A549 (cell line): ENCODE results near the gene STBD1. TPM values are rescaled to one million over a fixed set of nuclear protein-coding genes. Genes with fewer than 3 reads are reported as not detected.
A peak's percentile ranks its signal among the peaks of the same experiment; 100 is the strongest.

Source experiments
- ATAC-seq, 2 experiments: fragments of 200-7000 bp in 1 of 2; fragments of >200 bp in 1 of 2; cut with Nextera tagmentation in 1 of 2; cut with Tn5 transposase in 1 of 2; 3 replicates each; pipeline versions ENCODE4 v1.8.0 to v1.9.1; 2018 to 2020; ENCODE audit warnings: mild to moderate bottlenecking in 1 of 2, moderate library complexity in 1 of 2
- CTCF ChIA-PET: fragments of 300-600 bp; sonication (Branson Sonifier 250); formaldehyde crosslinking; extraction: SDS; loops from one replicate; lab custom pipeline; 2021; ENCODE audit warnings: antibody characterized with exemption, inconsistent platforms; lab: Yijun Ruan, JAX
- POLR2A ChIA-PET: fragments of 350-600 bp; formaldehyde crosslinking; extraction: SDS; loops from one replicate; lab custom pipeline; 2021; ENCODE audit warnings: antibody characterized with exemption, inconsistent platforms; lab: Yijun Ruan, JAX
- DNase-seq, 2 experiments: peaks; one replicate each; pipeline versions ENCODE4 v3.0.0 to v3.0.0-alpha.2; 2011 to 2016; ENCODE audit warnings: low read depth in 1 of 2, low spot score in 1 of 2
- FAIRE-seq: peaks from 2 replicates; lab custom pipeline; 2011; peaks lifted over from hg19 to GRCh38; lab: Jason Lieb, UNC
- H3K27ac ChIP-seq, 2 experiments: fragments of >200 bp; sonication (Bioruptor Twin); formaldehyde crosslinking; 3 replicates each; pipeline ENCODE4 v1.5.1; 2016 to 2017
- H3K4me1 ChIP-seq: fragments of >200 bp; sonication (Bioruptor Twin); formaldehyde crosslinking; 3 replicates; pipeline ENCODE4 v1.6.1; 2016
- H3K4me2 ChIP-seq: fragments of >200 bp; sonication (Bioruptor Twin); formaldehyde crosslinking; 3 replicates; pipeline ENCODE4 v1.6.1; 2016
- H3K4me3 ChIP-seq: fragments of >200 bp; sonication (Bioruptor Twin); formaldehyde crosslinking; 3 replicates; pipeline ENCODE4 v1.5.1; 2016
- H3K9me3 ChIP-seq: fragments of >200 bp; sonication (Bioruptor Twin); formaldehyde crosslinking; 3 replicates; pipeline ENCODE4 v1.6.1; 2016
- CEBPB ChIP-seq, 2 experiments: fragments of >200 bp in 1 of 2; sonication (Bioruptor Twin) in 1 of 2; formaldehyde crosslinking in 1 of 2; IDR thresholded peaks; 2 replicates each; pipeline ENCODE4 v1.6.1; 2012 to 2016
- ELK1 ChIP-seq: fragments of 150-350 bp; IDR thresholded peaks from 2 replicates; pipeline ENCODE4 v1.6.1; 2014; ENCODE audit warnings: low read depth, mild to moderate bottlenecking, low read length
- EP300 ChIP-seq, 2 experiments: fragments of >200 bp; sonication (Bioruptor Twin); formaldehyde crosslinking; IDR thresholded peaks; 2 replicates in 1 of 2; 3 replicates in 1 of 2; pipeline ENCODE4 v1.6.1; 2016 to 2017
- ESRRA ChIP-seq: fragments of 150-350 bp; IDR thresholded peaks from 2 replicates; pipeline ENCODE4 v1.6.1; 2014; ENCODE audit warnings: mild to moderate bottlenecking, low read length, borderline replicate concordance
- HDAC2 ChIP-seq: fragments of 200-600 bp; sonication (generic); IDR thresholded peaks from 2 replicates; pipeline ENCODE4 v1.6.1; 2016
- HOXB5 ChIP-seq: fragments of 250-450 bp; sonication (Bioruptor Pico); IDR thresholded peaks from 2 replicates; pipeline ENCODE4 v1.5.0; 2020; ENCODE audit warnings: mild to moderate bottlenecking, moderate library complexity
- MAFK ChIP-seq: fragments of 450-650 bp; IDR thresholded peaks from 2 replicates; pipeline ENCODE4 v1.6.1; 2014; ENCODE audit not compliant: partially characterized antibody
- MYC ChIP-seq: IDR thresholded peaks from 2 replicates; pipeline ENCODE4 v1.6.1; 2012; ENCODE audit warnings: mild to moderate bottlenecking, inconsistent platforms, low read length, improper control_type of control experiment, borderline replicate concordance
- POLR2AphosphoS2 ChIP-seq: conservative IDR thresholded peaks from 2 replicates; pipeline ENCODE4 v1.6.1; 2012; ENCODE audit warnings: low read length, improper control_type of control experiment, inconsistent platforms
- RAD21 ChIP-seq, 2 experiments: fragments of >200 bp in 1 of 2; sonication (Bioruptor Twin) in 1 of 2; formaldehyde crosslinking in 1 of 2; IDR thresholded peaks in 1 of 2; conservative IDR thresholded peaks in 1 of 2; 2 replicates in 1 of 2; 3 replicates in 1 of 2; pipeline ENCODE4 v1.6.1; 2012 to 2018; ENCODE audit warnings: inconsistent platforms in 1 of 2
- RARB ChIP-seq: fragments of 250-450 bp; sonication (Bioruptor Pico); IDR thresholded peaks from 2 replicates; pipeline ENCODE4 v1.8.0; 2021; ENCODE audit warnings: mild to moderate bottlenecking, moderate library complexity
- RCOR1 ChIP-seq: fragments of 150-350 bp; IDR thresholded peaks from 2 replicates; pipeline ENCODE4 v1.6.1; 2014; ENCODE audit warnings: antibody characterized with exemption, low read length, low read depth
- SREBF2 ChIP-seq: fragments of 450-650 bp; IDR thresholded peaks from 2 replicates; pipeline ENCODE4 v1.6.1; 2014; ENCODE audit warnings: mild to moderate bottlenecking, moderate library complexity
- ZC3H11A ChIP-seq: fragments of 450-650 bp; IDR thresholded peaks from 2 replicates; pipeline ENCODE4 v1.6.1; 2014; ENCODE audit warnings: antibody characterized with exemption, mild to moderate bottlenecking
- ZFP36 ChIP-seq: fragments of 450-650 bp; IDR thresholded peaks from 2 replicates; pipeline ENCODE4 v1.6.1; 2014; ENCODE audit warnings: borderline replicate concordance; ENCODE audit not compliant: partially characterized antibody
- ZSCAN20 ChIP-seq: fragments of 250-450 bp; sonication (Bioruptor Pico); IDR thresholded peaks from 2 replicates; pipeline ENCODE4 v1.8.0; 2022; ENCODE audit warnings: mild to moderate bottlenecking, moderate library complexity
- WGBS: methylation state at CpG from one replicate; pipeline ENCODE4 v1.1.6; 2017; ENCODE audit errors: missing lambda C conversion rate; 5-methylcytosine and 5-hydroxymethylcytosine counted together
- polyA plus RNA-seq, 4 experiments: library from polyadenylated mRNA; depleted of rRNA in 3 of 4; stranded (reverse); fragments of >200 nt; fragmentation: RNase III in 1 of 4; extraction: RNeasy Plus Mini Kit Qiagen cat#74134 plus additional on column Dnase treatment in 1 of 4; gene quantifications; 2 replicates in 3 of 4; 3 replicates in 1 of 4; pipeline ENCODE4 v1.2.3, GENCODE V29; 2011 to 2017
- TF ChIP-seq, protein P1 (sequence below): fragments of 250-450 bp; sonication (Bioruptor Pico); IDR thresholded peaks from 2 replicates; pipeline ENCODE4 v1.5.0; 2020; ENCODE audit warnings: low read depth, mild to moderate bottlenecking, moderate library complexity
- TF ChIP-seq, protein P2 (sequence below): fragments of 250-450 bp; sonication (Bioruptor Pico); IDR thresholded peaks from 2 replicates; pipeline ENCODE4 v1.5.0; 2021; ENCODE audit warnings: mild to moderate bottlenecking, moderate library complexity, borderline replicate concordance

STBD1 gene
- polyA plus RNA-seq, 2 of the 4 experiments (the other 2 are of a cell fraction) = 1.3 to 6.4 TPM

DNA sequence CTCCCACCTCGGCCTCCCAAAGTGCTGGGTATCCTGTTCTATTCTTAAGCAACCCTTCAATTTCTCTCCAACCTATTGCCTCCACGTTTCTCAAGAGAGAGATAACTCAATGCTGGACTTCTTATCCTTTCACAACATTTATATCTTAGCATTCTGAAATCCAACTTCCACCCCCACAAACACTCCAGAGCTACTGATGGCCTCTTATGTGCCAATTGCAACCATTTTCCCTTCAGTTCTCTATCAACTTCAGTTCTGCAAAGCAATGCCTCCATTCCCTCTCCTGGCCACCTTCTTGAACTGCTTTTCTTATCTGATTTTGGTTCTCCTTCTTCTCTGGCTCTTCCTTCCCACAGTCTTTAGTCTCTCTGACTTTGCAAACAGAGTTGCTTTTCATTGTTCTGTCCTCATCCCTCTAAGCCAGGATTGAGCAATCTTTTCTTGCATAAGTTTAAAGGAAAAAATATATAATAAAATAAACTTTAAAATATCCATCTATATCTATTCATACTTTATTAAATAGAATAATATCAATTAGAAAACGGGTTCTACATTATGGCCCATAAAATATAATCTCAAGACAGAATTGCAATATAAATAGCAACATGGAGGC lies 3.6 kb upstream of the STBD1 start:
- no peak for FAIRE-seq

DNA sequence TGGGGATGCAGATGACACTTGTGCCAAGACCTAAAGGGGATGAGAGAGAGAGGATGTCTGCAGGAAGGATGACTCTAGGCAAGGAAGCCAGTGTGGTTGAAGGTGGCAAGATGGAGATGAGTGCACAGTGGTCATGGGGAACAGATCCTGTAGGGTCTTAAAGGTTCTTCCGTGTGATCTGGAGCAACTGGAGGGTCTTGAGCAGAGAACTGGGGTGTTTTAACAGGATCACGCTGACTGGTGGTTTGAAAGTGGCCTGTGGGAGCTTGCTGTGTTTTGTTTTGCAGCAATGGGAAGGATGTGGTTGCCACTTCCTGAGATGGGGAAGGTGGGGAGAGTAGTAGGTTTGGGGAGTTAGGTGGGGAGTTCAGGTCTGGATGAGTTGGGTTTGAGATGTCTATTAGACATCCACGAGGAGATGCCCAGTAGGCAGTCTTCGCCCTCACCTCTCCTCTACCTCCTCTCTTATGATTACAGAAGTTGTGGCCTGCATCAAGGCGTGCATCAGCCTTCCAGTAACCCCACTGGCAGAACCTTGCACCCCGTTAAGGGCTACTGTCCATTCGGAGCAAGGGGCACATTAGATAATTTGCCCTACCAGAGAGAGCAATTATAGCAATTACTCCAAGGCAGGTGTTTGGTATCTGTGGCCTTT lies 1.4 kb upstream of the STBD1 start:
- TF ChIP-seq SREBF2 = no peak
- Histone ChIP-seq H3K9me3 (no peaks in the 10 kb centered on the region), H3K4me3 (peak overlapping the region; percentile 93), H3K4me2 (peak overlapping the region; percentile 86), H3K4me1 (peaks cover 35% of the 10 kb centered on the region), H3K27ac (peak overlapping the region; percentile 97 to 99; a peak in 5 of 6 replicates)
- ATAC-seq = no peak
- ChIA-PET CTCF (interaction anchor here (1.1 to 4.6 kb wide), 2 partner anchors 71 to 125 kb away, joined by 3 to 34 read pairs; no protein-coding TSS in a partner anchor), POLR2A (no interaction called here)
- WGBS = 89% methylated on average over 7 of the region's 7 CpGs
- FAIRE-seq = no peak
- DNase-seq = no peak

More for the DNA sequence above, 3.6 kb upstream of the STBD1 start:
- Histone ChIP-seq H3K9me3 (peaks cover 10% of the 10 kb centered on the region; the same call in 2 of the 3 replicates), H3K4me3 (no peak overlapping the region), H3K4me1 (peaks cover 35% of the 10 kb centered on the region)
- CTCF ChIA-PET = no interaction called here
- POLR2A ChIA-PET = interaction anchor here (0.7 kb wide), 1 partner anchor 118 kb away, joined by 3 read pairs; the partner anchor contains the start of gene CCDC158
- TF ChIP-seq EP300 (IDR thresholded peaks at IDR 0.05) = no peak
- no peak for TF ChIP-seq ZSCAN20 (CRISPR knock-in tag)
- no peak for TF ChIP-seq CEBPB (IDR thresholded peaks at IDR 0.05)
- TF ChIP-seq ZC3H11A = no peak
- no peak for TF ChIP-seq HDAC2
- no peak for TF ChIP-seq ESRRA
- no peak for TF ChIP-seq ZFP36
- TF ChIP-seq RAD21 (conservative IDR thresholded peaks at IDR 0.05 in 1 of 2, IDR thresholded peaks at IDR 0.05 in 1 of 2) = no peak
- TF ChIP-seq RCOR1 = no peak
- TF ChIP-seq, protein P1, sequence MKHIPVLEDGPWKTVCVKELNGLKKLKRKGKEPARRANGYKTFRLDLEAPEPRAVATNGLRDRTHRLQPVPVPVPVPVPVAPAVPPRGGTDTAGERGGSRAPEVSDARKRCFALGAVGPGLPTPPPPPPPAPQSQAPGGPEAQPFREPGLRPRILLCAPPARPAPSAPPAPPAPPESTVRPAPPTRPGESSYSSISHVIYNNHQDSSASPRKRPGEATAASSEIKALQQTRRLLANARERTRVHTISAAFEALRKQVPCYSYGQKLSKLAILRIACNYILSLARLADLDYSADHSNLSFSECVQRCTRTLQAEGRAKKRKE (CRISPR knock-in tag) = no peak
- TF ChIP-seq, protein P2, sequence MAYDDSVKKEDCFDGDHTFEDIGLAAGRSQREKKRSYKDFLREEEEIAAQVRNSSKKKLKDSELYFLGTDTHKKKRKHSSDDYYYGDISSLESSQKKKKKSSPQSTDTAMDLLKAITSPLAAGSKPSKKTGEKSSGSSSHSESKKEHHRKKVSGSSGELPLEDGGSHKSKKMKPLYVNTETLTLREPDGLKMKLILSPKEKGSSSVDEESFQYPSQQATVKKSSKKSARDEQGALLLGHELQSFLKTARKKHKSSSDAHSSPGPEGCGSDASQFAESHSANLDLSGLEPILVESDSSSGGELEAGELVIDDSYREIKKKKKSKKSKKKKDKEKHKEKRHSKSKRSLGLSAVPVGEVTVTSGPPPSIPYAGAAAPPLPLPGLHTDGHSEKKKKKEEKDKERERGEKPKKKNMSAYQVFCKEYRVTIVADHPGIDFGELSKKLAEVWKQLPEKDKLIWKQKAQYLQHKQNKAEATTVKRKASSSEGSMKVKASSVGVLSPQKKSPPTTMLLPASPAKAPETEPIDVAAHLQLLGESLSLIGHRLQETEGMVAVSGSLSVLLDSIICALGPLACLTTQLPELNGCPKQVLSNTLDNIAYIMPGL (CRISPR knock-in tag) = no peak
- no peak for TF ChIP-seq MAFK
- TF ChIP-seq RARB (CRISPR knock-in tag) = no peak
- no peak for TF ChIP-seq ELK1
- TF ChIP-seq HOXB5 = no peak
- TF ChIP-seq MYC = no peak
- TF ChIP-seq POLR2AphosphoS2 = no peak
- TF ChIP-seq, all 56 proteins: peak for 0
- DNase-seq (no peak), ATAC-seq (no peak)
- peak overlapping the region; percentile 24 to 84; a peak in 2 of 6 replicates for H3K27ac ChIP-seq
- WGBS = 88% methylated on average over 3 of the region's 3 CpGs
- H3K4me2 ChIP-seq = no peak overlapping the region
